ENCODE results near the gene ZIC2.

The ZIC2 gene

DNA sequence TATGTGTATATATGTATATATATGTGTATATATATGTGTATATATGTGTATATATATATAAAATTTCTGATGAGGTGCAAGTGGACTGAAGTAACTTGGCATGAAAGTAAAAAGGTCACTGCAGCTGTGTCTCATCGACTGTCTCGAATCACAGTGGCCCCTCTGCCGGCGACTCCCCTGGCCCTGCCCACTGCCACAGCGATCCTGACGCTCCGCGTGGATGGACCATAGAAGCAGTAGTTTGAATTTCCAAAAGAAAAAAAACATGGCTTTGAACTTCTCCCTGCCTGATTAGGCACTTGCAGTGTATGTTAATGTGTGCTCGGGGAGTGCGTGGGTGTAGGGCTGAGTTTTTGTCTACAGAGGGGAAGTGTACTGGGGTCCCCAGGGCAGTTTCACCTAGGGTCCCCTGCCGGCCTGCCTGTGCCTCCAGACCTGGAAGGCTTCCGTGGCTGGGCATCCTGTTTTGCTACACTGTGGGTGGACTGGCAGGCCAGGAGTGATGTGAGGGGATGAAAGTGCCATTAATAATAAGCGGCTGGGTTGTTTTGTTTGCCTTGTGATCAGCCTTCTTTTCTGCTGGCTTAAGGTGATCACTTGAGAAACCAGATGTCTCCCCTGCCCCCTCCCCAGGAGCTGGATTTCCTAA lies 20.8 kb upstream of the ZIC2 start:
- DNase-seq: no peak

DNA sequence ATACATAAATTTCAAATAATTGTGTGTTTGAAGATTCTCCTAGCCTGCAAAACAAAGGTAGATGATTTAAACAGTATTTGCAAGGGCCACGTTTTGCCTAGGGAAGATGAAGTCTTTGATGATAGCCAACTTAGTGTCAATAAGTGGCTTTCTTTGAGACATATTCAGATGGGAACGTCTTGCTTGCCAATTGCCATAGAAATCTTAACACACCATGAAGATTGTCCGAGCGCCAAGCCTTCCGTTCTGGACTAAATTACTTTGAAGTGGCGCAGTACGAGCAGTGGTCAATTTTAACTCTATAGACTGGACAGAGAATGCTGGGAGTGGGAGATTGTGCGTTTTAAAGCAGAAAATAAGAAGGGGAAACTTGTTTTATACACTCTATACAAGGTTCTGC lies 19.9 kb upstream of the ZIC2 start:
- no peak for DNase-seq

DNA sequence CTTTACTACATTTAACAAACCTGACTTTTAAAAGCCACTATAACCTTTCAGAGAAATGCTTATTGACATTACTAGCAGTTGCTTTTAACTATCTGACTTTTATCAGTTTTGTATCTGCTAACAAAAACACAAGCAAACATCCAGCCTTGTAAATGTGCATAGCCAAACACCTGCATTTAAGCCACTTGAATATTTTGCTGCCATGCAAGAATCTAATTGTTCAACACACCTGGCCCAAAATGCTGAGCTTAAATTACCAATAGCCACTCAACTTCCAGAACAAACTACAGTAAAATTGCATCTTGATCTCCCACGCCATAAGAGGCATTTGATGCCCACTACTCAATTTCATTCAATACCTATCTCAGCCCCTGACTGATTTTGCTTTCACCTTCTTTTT lies 19.3 kb upstream of the ZIC2 start:
- DNase-seq: no peak

DNA sequence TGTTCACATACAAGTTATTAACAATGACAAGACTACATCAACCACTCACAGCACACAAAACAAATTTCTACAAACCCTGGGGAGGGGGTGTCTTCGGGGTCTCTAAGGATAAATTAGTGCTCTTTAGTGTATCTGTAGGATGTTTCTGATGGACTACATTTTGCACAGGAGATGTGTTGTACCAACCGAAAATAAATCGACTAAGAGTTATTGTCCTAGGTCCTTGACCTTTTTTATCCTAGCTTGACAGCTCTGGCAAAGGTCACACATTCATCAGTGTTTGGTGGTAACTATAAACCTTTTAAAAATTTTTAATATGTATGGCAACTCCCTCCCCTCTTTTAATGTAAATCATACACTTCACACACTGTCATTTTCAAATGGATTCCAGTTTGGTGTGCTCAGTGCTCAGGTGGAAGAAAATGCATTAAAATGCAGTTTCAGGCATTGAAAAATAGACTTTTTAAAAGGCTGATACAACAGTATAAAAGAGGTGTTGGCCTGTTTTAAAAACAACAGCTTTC lies 17.7 kb upstream of the ZIC2 start:
- no peak for DNase-seq

DNA sequence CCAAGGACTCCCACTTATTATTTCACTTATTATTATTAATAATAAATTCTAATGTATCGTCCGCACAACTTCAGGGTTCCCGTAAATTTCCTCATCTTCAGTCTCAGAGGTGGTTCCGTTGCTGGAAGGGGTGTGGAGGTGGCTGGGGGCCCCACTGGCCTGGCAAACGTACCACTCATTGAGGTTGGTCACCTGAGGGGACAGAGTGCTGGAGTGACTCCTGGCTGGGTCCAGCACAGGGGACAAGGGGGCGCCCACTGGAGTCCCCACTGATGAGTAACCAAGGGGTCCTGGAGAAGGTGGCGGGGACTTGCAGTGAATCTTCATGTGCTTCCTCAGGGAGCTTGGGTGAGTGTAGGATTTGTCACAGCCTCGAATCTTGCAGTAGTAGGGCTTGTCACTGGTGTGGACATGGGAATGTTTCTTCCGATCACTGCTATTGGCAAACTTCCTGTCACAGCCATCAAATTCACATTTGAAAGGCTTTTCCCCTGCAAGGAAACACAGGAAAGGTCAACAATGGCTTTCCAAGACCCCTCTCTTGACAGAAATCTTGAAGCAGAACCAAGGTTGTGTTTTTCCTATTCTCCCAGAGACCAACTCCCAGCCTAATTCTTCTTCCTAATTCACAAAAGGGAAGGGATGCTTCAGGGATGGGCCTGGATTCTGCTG lies 16.1 kb upstream of the ZIC2 start:
- DNase-seq: no peak

DNA sequence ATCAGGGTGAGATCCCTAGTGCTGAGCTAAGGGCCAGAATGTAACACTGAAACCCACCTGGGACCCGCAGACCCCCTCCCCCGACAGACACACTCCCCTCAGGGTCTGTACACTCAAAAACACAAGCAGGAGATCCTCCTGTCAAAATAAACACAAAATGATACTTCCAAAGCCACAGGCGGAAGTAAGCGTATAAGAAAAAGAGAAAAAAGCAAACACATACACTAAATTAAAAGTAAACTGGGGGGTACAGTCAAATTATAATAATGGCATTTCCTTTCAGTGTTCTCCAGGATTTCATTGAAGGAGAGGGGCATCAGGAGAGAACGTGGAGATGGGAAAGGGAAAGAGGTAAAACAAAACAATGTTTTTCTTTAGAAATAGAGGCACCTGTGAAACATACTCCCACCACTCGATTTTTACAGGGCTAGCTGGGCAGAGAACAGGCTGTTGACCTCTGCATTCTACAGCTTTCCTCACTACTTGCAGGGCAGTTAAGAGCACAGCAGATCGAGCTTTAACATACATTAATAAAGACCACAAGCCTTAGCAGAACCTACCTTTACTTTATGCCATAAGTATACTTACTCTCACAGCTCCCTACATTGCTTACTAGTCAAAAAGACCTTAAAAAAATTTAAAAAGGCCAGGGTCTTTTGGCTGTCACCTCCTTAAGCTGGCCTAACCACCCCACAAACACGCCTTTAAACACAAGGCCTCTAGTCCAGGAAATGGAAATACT lies 15.3 kb upstream of the ZIC2 start:
- DNase-seq: no peak

DNA sequence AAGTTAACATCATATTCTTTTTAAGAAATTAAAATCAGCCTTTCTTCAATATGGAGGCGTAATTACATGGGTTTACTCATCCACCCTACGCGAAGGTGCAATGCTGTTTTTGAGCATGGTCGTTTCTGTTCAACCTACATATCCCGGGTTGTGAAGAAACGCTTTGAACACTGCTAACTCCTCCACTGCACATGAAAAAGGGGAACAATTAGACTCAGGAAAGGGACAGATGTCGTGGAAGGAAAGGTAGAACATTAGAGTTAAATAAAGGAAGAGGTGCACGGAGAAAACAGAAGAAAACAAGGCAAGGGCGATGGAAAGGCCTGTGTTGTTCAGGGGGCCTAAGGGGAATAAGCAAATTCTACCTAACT lies 14.1 kb upstream of the ZIC2 start:
- DNase-seq: no peak

DNA sequence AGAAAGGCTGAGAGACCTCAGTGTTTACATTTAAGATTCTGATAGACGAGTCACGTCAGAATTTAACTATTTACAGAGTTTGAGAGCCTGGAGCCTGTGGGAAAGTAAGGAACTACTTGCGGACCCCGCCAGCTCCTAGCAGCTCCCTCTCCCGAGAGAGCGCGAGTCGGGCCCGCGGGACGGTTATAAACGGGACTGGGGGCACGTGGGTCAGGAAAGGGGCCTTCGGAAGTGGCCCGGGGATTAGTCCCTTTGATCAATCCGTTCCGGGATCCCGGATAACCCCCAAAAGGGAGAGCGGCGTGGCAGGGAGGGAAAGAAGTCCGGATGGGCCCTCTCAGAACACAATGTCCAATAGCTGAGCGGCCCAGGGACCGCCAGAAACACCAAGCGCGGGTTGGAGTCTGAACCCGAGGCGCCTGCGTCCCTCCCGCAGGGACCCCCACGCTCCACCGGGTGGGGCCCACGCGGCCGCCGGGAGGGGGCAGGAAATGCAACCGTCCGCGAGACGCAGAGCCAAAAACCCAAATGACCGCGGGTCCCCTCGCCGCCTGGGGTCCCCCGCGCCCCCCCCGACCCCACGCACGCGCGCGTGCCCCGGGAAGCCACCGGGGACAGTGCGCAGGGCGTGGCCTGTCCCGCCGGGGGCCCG lies 13.6 kb upstream of the ZIC2 start:
- no peak for DNase-seq

DNA sequence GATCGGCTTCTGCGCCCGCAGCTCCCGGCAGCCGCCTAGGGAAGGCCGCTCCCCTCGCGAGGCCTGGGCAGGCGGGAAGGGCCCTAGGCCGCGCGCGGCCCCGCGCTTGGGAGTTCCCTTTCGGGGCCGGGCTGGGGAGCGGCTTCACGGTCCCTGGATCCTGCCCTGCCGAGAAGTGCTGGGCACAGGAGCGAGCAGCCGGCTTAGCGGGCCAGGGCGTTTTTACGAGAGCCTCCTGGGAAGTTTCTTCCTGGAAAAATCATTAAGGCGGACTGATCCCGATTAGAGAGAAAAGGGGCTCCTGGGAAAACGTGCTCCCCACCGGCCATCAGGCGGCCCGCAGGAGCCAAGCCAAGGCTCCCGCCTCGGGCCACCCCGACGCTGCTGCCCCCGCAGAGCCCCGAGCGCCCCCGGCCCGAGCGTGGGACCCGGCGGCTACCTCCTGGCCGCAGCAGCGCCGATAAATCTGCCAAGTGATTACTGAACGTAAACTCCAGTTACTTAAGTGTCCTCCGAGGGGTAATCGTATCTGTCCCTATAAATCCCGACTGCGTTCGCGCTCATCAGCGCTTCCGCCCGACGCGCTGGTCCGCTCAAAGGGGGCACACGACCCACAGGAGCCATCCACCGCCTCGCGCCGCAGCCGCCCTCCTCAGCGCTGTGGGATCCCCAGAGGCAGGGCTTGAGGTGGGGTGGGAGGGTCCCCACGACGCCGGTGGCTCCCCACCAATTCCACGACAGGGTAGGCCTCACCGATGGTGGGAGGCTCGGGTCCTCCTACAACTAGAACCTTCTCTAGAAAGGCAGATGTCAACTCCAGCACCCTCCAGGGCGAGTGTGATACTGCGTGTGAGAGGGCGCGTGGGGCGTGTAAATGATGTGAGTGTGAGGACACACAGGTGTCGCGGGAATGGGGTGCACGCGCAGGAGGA lies 12.8 kb upstream of the ZIC2 start:
- no peak for DNase-seq

DNA sequence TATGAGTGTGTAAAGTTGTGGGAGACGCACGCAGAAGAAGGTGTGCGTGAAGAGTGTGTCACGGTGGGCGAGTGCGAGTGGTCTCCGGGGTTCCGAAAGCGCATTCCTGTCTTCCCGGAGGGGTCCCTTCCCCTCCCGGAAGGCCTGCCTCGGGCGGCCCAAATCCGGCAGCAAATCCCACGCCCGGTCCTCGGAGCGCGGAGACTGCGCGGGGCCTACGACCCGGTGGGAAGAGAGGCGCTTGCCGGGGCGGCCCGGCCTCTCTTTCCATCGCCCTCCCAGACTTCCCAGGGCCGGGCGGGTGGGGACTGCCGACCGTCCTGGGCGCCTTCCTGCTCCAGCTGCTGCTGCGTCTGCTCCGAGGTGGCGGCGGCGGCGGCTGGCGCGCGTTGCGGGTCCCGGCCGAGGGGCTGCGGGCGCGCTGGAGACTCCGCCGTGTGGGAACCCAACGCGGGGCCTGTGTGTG lies 12.1 kb upstream of the ZIC2 start:
- no peak for DNase-seq

DNA sequence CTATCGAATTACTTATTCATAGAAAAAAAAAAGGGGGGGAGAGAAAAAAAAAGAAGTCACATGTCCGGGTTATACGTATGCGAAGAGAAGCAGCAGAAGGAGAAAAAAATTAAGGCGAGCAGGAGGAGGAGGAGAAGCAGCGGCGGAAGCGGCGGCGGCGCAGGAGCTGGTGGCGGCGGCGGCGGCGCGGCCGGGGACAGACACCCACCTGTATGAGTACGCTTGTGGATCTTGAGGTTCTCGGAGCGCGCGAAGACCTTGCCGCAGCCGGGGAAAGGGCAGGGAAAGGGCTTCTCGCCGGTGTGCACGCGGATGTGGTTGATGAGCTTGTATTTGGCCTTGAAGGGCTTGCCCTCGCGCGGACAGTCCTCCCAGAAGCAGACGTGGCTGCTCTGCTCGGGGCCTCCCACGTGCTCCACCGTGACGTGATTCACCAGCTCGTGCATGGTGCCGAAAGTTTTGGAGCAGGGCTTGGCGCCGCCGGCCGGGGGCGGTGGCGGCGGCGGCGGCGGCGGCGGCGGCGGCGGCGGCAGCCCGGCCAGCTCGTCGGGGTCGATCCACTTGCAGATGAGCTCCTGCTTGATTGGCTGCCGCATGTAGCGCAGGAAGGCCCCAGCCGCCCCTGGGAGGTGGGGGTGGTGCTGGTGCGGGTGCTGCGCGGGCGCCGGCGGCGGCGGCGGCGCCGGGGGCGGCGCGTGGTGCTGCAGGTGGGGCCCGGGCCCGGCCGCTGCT lies 11.5 kb upstream of the ZIC2 start:
- DNase-seq: no peak

DNA sequence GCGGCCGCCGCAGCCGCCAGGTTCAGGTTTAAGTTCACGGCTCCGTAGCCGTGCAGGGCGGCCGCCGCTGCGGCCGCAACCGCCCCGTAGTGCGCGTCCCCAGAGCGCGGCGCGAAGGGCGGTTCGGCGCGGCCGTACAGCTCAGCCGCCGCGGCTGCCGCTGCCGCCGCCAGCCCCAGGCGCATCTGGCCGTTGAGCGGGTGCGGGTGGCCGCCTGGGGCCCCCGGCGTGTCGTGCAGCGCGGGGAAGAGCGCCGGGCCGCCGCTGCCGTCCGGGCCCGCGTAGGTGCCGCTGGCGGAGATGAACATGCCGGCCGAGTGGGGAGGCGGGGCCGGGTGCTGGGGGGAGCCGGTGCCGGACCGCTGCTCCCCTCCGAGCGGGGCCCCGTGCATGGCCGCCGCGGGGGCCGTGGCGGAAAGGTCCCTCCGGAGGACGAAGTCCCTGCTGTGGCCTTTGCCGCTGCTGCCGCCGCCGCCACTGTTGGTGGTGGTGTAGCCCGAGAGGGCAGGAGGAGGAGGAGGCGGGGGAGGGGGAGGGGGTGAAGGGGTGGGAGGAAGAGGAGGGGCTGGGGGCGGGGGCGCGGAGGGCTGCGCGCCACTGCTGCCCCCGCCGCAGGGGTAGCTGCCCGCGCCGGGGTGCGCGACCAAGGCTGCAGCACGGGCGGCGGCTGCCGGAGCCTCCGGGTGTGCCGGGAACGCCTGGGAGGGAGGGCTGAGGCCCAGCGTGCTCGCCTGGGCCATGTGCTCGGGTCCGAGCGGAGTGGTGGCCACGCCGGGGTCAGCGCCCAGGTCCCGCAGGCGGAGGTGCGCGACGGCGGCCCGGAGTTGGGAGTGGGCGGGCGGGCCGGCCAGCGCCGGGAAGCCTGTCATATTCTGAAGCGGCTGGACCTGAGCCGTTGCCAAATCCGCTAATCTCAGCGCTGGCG lies 10.7 kb upstream of the ZIC2 start:
- no peak for DNase-seq

DNA sequence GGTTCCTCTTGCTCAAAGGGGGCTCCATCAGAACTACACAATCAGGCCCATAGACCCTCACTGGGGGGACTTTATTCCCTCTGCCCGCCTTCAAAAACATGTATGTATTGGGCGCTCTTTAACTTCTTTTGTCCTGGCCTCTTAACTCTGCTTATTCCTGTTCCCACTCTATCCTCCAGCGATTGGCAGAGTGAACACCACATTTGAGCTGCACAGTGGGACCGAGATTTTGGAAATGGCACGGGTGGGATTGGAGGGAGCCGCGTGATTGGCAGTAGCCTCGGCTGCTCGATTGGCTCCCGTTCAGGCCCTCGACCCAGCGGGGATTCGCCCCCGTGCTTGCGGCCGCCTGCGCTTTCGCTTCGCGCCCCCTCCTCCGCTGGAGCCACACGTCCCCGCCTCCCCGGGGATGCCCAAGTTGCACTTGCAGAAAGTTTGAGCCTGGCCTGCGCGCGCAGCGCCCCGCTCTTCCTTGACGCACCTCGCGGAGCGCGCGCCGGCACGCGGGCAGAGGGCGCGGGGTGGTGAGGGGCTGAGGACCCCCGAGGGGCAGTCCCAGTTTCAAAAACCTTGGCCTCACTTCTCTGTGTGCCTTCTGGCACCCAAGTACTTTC lies 9.9 kb upstream of the ZIC2 start, which contains the start of gene ZIC5:
Gene ZIC5, minus strand, starts transcription at position 192 of the 614 bp plus-strand sequence. Its CDS starts 164 bp downstream, at position 28.
- no peak for DNase-seq

DNA sequence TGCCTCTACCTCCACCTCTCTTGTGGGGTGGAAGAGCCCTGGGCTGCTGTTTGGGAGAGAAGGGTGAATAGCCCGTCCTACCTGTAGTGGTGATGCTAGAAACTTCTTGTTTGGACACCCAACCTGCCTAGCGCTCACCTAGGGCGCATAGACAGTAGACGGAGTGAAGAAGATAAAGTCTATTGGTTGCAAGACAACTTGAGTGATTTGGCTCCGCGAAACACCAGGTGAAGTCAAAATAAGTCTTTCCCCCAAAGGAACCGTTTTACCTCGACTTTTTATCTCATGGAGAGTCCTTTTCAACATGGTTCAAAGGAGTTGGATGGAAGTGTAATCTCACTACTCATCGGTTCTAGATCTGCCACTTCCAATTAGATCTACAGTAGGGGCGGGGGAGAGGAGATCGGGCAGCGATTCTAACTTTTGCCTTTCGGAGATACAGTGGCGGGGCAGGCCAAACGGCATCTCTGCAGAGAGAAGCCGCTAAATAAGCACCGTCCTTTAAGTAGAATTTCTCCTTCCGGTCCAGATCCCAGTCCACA lies 9.3 kb upstream of the ZIC2 start:
- no peak for DNase-seq

DNA sequence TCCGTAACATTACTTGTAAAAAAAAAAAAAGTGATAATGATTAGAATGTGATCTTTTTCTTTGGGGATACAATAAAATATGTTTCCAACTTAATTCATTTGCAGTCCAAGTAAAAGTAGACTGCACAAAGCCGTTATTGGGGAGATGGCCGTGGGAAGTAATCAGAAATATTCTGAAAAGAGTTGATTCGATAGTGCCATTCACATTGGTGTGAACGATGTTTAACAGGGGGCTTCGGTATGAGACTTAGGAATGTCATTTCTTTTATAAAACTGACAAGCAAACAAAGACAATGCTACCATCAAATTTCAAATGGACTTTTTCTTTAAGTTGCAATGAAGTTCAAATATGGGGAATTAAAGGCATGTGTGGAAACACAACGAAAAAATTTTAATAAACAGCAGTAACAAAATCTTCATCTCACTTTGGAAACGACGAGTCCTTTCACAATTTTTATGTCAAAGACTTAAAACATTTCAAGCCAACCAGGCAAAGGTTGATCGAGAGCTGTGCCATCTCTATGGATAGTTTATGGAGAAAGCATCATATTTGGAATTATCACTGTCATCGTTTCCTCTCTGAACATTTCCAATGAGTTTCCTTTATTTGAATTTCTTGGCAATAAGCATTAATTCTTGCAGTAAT lies 8.3 kb upstream of the ZIC2 start:
- no peak for DNase-seq

DNA sequence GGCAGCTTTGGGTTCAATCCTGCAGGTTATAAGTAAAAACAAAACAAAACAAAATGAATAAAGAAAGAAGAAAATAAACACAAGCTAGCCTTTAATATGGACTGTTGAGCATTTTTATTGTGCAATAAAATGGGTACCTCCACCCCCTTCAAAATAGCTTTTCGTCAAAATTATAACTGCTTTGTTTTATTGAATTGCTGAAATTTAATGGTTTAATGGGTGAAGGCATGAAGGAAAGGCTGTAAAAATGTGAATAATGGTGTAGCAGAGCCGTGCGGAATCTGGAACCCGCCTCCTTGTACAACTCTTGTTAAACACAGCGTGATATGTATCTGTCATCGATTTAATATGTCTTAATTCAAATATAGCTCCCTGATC lies 7.8 kb upstream of the ZIC2 start:
- no peak for DNase-seq

DNA sequence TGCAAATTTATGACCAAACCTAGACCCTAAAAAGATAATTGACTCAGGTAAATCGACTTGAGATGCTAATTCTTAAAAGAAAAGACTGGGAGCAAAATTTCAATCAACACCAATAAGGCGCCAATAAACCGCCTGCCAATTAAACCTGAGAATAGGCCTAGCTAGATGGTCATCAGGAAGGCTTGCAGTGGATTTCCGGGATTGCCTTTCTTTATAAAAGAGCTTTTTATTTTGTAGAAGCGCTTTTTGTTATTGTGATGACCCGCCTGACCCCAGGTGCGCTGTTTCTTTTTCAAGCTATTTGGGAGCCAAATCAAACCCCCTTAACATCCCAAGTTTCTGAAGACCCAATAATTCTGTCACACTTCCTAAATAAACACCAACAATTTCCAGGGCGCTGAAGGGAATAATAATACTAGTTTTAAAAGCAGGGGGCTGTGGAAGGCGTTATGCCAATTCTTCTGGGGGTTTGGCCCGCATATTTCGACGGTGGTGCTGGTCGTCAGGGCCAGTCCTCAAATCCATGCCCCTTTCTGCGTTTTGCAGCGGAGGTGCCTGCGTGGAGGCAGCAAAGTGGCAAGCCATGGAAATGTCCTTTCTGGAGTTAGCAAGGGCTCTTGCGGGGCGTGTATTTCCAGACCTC lies 7.2 kb upstream of the ZIC2 start:
- DNase-seq: no peak

DNA sequence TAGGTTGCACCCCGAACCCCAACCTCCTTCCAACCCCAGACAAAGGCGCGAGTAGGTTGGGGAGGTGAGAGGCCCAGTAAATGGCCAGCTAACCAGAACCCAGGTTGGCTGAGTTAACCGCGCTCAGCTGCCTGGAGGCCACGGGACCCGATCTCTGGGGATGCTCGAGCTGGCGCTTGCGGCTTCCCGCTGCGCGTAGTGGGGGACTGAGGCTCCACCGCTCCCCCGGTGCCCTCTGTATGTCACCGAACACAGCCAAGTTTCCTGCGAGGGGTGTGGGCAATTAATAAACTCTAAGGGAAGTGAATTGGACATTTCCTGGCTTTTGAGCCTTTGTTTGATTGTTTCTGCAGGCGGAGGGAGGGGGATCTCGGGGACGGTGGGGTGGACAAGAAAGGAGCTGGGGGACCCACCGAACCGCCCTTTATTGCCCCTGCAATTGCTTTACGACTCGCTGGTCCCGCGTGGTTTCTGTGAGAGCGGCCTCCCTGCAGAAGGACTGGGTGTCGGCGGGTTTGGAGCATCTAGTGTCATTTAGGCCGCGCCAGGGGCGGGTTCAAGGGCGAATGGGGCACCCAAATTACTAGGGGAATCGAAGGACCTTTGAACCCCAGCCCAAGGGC lies 6.5 kb upstream of the ZIC2 start:
- DNase-seq: no peak

All from NCI-H526 treated with DMSO at 0.1 percent for 48 hours (cell line).